ENCODE results near the gene ZFHX3. TPM values are rescaled to one million over a fixed set of nuclear protein-coding genes. Genes with fewer than 3 reads are reported as not detected.
"Not testable (repeated sequence)": the region's sequence is repeated elsewhere in the genome, so short reads cannot be mapped to it uniquely, and the experiment has no call there.

ZFHX3 gene
- polyA plus RNA-seq, 1 donor = 24.3 TPM

DNA sequence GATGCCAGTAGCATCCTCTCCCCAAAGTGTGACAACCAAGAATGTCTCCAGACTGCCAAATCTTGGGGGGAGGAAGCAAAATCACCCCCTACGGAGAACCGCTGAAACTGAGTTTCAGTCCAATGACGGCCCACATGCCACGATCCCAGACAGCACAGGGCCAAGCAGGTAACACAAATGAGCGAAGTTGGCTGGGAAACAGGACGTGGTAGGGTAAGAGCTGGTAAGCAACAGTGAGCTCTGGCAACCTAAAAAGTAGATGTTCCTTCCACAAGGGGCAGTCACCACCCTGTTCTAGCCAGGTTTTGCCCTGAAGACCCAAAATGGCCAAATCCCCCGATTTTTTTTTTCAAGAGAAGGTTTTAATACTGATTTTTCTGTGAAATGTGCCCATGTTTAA, 25.4 kb downstream of the ZFHX3 start:
- no peak for DNase-seq

DNA sequence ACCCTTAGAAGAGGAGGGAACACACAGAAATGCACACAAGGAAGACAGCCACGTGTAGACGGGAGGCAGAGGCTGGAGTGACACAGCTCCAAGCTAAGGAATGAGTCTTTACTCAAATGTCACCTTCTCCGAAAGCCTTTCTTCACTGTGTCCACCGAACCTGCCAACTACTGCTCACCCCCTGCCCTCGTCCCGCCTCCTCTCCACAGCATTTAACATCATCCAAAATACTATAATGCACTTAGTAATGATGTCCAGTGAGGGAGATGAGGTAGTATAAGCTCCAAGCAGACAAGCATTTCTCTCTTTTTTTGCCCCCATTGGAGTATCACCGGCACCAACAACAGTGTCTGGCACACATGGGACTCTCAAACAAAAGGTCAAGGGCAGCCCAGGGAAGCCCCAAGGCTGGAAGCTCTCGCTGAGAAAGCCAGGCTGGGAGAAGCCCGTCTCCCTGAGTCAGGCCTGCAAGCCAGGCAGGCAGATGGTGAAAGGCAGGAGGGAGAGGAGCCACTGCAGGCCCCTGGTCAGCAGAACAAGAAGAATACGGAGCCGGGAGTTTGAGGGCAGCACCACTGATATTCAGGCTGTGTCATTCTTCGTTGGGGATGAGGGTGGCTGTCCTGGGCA, 25.9 kb downstream of the ZFHX3 start:
- DNase-seq = no peak

- DNase-seq = no peak
Measured at GRCh38 chr16:73020409-73020884, 27.5 kb downstream of the ZFHX3 start.

GRCh38 chr16:73019457-73020362, 28.2 kb downstream of the ZFHX3 start:
- DNase-seq = no peak

DNA sequence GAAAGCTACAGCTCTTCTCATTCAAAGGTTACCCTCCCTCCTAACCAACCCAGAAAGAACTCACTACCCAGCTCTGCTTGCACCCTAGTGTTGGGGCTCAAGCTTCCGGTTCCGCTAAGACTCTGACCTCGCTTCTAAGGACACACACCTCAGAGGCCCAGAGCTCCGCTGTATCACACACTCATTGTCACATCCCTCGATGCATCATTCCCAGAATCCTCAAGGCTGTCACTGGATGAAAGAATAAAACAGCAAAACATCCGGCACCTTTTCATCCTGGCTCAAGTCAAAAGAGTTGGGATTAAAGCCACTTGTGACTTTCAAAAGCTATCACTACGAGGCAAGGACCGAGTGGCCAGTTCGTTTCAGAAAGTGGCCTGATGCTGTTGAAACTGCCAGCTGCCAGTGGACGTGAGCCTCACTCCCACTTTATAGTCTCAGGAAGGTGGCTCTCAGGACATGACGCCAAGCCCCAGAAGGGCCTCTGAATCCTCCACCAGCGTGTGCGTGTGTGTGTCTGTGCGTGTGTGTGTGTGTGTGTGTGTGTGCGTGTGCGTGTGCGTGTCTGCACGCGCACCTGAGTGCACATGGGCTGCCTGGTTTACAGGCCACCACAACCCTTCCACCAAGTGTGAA, 29.0 kb downstream of the ZFHX3 start:
- no peak for DNase-seq

GRCh38 chr16:73017321-73017720, 30.6 kb downstream of the ZFHX3 start:
- no peak for DNase-seq

GRCh38 chr16:73016488-73016830, 31.5 kb downstream of the ZFHX3 start:
- no peak for DNase-seq

- DNase-seq = no peak
Measured at GRCh38 chr16:73015612-73016487, 32.1 kb downstream of the ZFHX3 start.

- DNase-seq = no peak
Measured at GRCh38 chr16:73014768-73015167, 33.2 kb downstream of the ZFHX3 start.

GRCh38 chr16:73013974-73014373, 34.0 kb downstream of the ZFHX3 start:
- DNase-seq = no peak

- DNase-seq = no peak
Measured at GRCh38 chr16:73012341-73012740, 35.6 kb downstream of the ZFHX3 start.

GRCh38 chr16:73011926-73012325, 36.0 kb downstream of the ZFHX3 start:
- DNase-seq = no peak

GRCh38 chr16:73010150-73010676, 37.7 kb downstream of the ZFHX3 start:
- DNase-seq = no peak

DNA sequence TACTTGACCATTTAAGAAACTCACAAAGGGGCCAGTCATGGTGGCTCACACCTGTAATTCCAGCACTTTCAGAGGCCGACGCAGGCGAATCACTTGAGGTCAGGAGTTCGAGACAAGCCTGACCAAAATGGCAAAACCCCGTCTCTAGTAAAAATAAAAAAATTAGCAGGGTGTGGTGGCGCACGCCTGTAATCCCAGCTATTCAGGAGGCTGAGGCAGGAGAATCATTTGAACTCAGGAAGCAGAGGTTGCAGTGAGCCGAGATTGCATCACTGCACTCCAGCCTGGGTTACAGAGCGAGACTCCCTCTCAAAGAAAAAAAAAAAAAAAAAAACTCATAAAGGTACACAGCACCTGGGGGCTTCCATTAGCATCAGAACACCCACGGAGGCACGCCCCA, 38.2 kb downstream of the ZFHX3 start:
- DNase-seq = not testable (repeated sequence)

- DNase-seq = no peak
Measured at GRCh38 chr16:73006026-73006425, 41.9 kb downstream of the ZFHX3 start.

DNA sequence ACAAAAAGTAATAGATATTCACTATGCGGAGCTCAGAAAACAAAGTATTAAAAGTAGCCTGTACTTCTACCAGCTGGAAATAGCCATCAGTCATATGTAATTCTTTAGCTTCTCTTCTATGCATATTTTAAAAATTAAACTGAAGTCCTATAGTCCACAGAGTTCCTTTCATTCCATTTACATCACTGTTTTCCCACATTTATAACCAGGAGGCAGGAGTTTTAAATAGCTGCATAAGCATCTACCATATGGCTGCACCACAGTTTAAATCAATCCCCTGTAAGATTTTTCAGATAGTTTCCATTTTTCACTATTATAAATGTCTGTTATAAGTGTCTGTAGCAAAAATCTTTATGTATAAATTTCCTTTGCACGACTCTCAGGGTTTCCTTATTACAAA, 45.1 kb downstream of the ZFHX3 start:
- DNase-seq = no peak

GRCh38 chr16:73000907-73001521, 46.9 kb downstream of the ZFHX3 start:
- no peak for DNase-seq

DNA sequence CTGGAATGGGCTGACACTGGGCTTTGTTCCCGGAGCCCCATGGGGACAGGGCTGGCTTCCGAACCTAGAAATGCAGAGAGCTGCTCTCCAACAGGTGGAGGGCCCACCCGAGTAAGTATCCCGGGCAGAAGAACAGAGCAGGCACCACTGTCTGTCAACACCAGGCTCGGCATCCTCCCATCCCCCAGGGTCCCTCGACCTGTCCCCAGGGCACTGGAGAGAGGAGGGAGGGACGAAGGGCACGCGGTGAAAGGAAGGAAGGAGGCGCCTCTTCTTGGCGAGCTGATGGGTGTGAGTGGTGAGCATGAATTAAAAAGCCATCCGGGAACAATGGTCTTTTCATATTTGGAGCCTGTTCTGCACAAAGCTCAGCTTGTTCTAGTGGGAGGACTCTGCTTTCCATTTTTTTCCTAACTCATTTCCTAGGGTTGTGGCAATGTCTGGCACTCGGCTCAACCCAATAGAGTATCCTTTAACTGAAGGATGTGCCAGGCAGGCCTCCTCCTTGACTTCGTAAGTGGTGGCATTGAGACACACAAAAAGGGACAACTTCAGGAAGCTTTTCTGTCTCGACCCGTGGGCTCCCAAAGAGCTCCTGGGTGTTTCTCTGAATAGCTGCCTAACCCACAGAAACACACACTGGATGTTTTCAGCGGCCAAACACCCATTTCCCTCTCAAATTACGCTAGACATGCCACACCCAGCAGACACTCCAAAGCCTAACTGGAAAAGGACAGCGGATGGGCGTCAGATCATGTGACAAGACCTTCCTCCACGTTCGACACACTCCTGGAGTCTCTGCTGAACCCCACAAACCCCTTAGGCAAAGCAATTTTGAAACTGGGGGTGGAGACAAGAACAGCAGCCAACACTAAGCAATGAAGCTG, 47.7 kb downstream of the ZFHX3 start:
- DNase-seq = no peak

- no peak for DNase-seq
Measured at GRCh38 chr16:72999541-73000019, 48.3 kb downstream of the ZFHX3 start.

- DNase-seq = peak; percentile 54
Measured at GRCh38 chr16:72997141-72997542, 50.8 kb downstream of the ZFHX3 start.
